LNCaP clone FGC (cell line): ENCODE data around the gene KPNB1.

ENCODE experiments used
- DNase-seq: peaks from one replicate; pipeline ENCODE4 v3.0.0-alpha.2; 2011; ENCODE audit warnings: low read depth
- H3K4me3 ChIP-seq: 2 replicates; pipeline ENCODE4 v1.5.1; 2011; ENCODE audit warnings: mild to moderate bottlenecking, low read depth, low read length, control low read depth
- TF ChIP-seq, protein P1 (sequence below): IDR thresholded peaks from 2 replicates; pipeline ENCODE4 v1.5.1; 2012; ENCODE audit warnings: mild to moderate bottlenecking; ENCODE audit not compliant: control insufficient read depth, insufficient read depth; ENCODE audit errors: extremely low read depth

The KPNB1 gene

GRCh38 chr17:47728214-47728877 is 78.6 kb downstream of the KPNB1 start:
- TF ChIP-seq, protein P1, sequence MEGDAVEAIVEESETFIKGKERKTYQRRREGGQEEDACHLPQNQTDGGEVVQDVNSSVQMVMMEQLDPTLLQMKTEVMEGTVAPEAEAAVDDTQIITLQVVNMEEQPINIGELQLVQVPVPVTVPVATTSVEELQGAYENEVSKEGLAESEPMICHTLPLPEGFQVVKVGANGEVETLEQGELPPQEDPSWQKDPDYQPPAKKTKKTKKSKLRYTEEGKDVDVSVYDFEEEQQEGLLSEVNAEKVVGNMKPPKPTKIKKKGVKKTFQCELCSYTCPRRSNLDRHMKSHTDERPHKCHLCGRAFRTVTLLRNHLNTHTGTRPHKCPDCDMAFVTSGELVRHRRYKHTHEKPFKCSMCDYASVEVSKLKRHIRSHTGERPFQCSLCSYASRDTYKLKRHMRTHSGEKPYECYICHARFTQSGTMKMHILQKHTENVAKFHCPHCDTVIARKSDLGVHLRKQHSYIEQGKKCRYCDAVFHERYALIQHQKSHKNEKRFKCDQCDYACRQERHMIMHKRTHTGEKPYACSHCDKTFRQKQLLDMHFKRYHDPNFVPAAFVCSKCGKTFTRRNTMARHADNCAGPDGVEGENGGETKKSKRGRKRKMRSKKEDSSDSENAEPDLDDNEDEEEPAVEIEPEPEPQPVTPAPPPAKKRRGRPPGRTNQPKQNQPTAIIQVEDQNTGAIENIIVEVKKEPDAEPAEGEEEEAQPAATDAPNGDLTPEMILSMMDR: no peak
- H3K4me3 ChIP-seq: no peak overlapping the region
- no peak for DNase-seq

- TF ChIP-seq, protein P1: no peak
- no peak for DNase-seq
These were observed 79.8 kb downstream of the KPNB1 start for GRCh38 chr17:47729476-47729875.

DNA sequence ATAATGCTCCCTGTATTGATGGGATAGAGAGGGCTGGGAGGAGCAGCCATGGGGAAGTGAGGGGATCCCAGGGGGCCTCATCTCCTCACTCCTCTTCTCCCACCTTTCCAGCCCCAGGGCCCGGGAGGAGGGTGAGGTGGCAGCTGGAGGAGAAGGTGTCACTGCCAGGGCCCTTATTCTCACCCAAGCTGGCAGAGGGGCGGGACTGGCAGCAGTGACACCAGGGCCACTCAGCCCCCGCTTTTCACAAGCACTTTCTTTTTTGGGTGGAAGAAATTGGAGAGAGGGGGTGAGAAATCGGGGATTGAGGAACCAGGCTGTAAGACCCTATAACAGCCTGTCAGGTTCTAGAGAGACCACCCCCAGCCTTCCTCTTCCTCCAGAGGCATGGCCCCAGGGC is 81.0 kb downstream of the KPNB1 start:
- no peak overlapping the region for H3K4me3 ChIP-seq
- DNase-seq: no peak
- TF ChIP-seq, protein P1: no peak

More at GRCh38 chr17:47729476-47729875, 79.8 kb downstream of the KPNB1 start:
- no peak overlapping the region for H3K4me3 ChIP-seq

GRCh38 chr17:47731396-47731795 is 81.7 kb downstream of the KPNB1 start:
- no peak overlapping the region for H3K4me3 ChIP-seq
- no peak for DNase-seq
- TF ChIP-seq, protein P1: no peak

DNA sequence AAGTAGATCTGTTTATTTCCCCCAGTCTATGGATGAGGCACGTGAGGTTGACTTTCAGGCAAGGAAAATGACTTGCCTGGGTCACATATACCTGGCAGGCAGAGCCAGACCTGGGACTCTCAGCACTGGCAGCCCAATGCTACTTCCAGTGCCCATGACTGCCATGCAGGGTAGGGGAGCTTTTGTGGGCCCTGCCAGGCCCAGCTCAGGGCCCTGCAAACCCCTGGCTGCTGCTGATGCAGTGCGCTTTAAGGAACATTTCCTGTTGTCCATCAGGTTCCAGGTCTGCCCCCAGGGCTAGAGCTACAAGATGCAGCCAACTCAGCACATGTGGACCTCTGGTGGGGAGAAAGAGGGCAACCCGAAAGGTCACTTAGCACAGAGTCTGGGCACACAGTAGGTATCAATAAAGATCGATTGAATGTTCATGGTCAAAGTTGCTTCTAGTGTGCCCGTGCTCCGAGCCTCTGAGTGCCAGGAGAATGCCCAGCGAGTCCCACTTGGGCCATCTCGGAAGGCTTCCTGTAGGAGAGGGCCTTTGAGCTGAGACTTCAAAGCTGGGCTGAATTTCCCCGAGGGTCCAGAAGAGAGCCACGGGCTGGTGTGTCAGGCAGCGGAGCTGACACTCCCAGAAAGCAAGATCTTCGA is 82.8 kb downstream of the KPNB1 start:
- DNase-seq: no peak
- TF ChIP-seq, protein P1: no peak
- no peak overlapping the region for H3K4me3 ChIP-seq

DNA sequence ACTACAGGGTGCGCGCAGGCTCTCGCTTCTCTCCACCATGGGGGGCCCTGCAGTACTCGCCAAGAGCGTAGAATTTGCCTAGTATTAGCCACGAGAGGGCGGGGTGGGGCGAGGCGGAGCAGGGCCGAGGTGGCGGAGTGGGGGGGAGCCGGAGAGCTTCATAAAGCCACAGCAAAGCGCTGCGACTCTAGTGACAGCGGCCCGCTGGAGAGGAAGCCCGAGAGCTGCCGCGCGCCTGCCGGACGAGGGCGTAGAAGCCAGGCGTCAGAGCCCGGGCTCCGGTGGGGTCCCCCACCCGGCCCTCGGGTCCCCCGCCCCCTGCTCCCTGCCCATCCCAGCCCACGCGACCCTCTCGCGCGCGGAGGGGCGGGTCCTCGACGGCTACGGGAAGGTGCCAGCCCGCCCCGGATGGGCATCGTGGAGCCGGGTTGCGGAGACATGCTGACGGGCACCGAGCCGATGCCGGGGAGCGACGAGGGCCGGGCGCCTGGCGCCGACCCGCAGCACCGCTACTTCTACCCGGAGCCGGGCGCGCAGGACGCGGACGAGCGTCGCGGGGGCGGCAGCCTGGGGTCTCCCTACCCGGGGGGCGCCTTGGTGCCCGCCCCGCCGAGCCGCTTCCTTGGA is 83.4 kb downstream of the KPNB1 start, which contains the start of gene TBX21:
TSS of gene TBX21 (plus strand) at position 190 of the 627 bp plus-strand sequence. CDS start at position 409, 219 bp downstream.
- H3K4me3 ChIP-seq: no peak within 1 kb of the TSS
- DNase-seq: no peak

More for the DNA sequence above, 83.4 kb downstream of the KPNB1 start, which contains the start of gene TBX21:
- TF ChIP-seq, protein P1: peak; percentile 6; the same call in 1 of the 2 replicates
